GM23248 (cell line): ENCODE data around the gene NLRP9.

ENCODE experiments used
- EZH2 ChIP-seq: fragments of 200-600 bp; sonication (generic); IDR thresholded peaks from 2 replicates; pipeline ENCODE4 v1.6.1; 2018; ENCODE audit warnings: antibody characterized with exemption, mild to moderate bottlenecking; ENCODE audit not compliant: insufficient read depth, poor library complexity, severe bottlenecking
- EZH2phosphoT487 ChIP-seq: fragments of 200-600 bp; sonication (generic); IDR thresholded peaks from 2 replicates; pipeline ENCODE4 v1.6.1; 2018; ENCODE audit warnings: antibody characterized with exemption, moderate library complexity, mild to moderate bottlenecking, low read depth; ENCODE audit not compliant: insufficient read depth

- no peak for TF ChIP-seq EZH2
- TF ChIP-seq EZH2phosphoT487, result no peak
These were observed 40.1 kb upstream of the NLRP9 start for GRCh38 chr19:55778331-55778730.
